Neural progenitor cell (in vitro differentiated cells): Measurements from ENCODE around the gene SLC35G3.

ENCODE experiments used
- EZH2 ChIP-seq: fragments of 200-600 bp; sonication (generic); IDR thresholded peaks from 2 replicates; pipeline ENCODE4 v1.6.1; 2017; ENCODE audit warnings: antibody characterized with exemption, mild to moderate bottlenecking, moderate library complexity
- EZH2phosphoT487 ChIP-seq: fragments of 200-600 bp; sonication (generic); IDR thresholded peaks from 2 replicates; pipeline ENCODE4 v1.6.1; 2017; ENCODE audit warnings: antibody characterized with exemption
- TF ChIP-seq, protein P1 (sequence below): fragments of 200-600 bp; sonication (generic); IDR thresholded peaks from 2 replicates; pipeline ENCODE4 v1.5.1; 2017; ENCODE audit warnings: antibody characterized with exemption, mild to moderate bottlenecking

- TF ChIP-seq, protein P1, sequence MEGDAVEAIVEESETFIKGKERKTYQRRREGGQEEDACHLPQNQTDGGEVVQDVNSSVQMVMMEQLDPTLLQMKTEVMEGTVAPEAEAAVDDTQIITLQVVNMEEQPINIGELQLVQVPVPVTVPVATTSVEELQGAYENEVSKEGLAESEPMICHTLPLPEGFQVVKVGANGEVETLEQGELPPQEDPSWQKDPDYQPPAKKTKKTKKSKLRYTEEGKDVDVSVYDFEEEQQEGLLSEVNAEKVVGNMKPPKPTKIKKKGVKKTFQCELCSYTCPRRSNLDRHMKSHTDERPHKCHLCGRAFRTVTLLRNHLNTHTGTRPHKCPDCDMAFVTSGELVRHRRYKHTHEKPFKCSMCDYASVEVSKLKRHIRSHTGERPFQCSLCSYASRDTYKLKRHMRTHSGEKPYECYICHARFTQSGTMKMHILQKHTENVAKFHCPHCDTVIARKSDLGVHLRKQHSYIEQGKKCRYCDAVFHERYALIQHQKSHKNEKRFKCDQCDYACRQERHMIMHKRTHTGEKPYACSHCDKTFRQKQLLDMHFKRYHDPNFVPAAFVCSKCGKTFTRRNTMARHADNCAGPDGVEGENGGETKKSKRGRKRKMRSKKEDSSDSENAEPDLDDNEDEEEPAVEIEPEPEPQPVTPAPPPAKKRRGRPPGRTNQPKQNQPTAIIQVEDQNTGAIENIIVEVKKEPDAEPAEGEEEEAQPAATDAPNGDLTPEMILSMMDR = no peak
- TF ChIP-seq EZH2 (no peak), EZH2phosphoT487 (no peak)
These were observed 20.6 kb upstream of the SLC35G3 start for GRCh38 chr17:35214631-35215273.
